Stimulated activated CD4-positive, alpha-beta T cell treated with anti-CD3 and anti-CD28 coated beads, Interleukin-15, amount 100 ng/mL, for 24 hours (primary cell): ENCODE measurements around the gene JUP.

Source experiments
- DNase-seq: peaks from one replicate; pipeline ENCODE4 v3.0.0-alpha.2; 2020

Gene JUP

GRCh38 chr17:41748275-41748674 lies 38.2 kb downstream of the JUP start:
- no peak for DNase-seq

DNA sequence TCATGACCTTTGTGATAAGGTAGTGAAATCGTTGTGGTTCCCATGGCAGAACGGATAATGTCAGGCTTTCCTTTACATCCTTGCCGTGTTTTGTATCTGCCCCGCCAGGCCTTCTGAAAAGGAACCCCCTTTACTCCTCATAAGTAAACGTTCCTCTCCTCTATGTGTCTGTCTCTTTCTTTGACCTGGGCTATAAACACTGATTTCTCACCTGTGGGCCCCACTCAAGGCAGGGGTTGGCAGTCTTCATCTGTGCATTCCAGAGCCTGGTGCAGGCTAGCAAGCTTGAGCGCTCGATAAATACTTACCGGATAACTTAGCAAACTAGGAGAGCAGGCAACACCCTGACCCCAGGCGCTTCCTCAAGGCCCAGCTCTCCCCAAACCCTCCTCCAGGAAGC lies 44.8 kb downstream of the JUP start:
- no peak for DNase-seq

- no peak for DNase-seq
Measured at GRCh38 chr17:41740506-41740905, 46.0 kb downstream of the JUP start.

DNA sequence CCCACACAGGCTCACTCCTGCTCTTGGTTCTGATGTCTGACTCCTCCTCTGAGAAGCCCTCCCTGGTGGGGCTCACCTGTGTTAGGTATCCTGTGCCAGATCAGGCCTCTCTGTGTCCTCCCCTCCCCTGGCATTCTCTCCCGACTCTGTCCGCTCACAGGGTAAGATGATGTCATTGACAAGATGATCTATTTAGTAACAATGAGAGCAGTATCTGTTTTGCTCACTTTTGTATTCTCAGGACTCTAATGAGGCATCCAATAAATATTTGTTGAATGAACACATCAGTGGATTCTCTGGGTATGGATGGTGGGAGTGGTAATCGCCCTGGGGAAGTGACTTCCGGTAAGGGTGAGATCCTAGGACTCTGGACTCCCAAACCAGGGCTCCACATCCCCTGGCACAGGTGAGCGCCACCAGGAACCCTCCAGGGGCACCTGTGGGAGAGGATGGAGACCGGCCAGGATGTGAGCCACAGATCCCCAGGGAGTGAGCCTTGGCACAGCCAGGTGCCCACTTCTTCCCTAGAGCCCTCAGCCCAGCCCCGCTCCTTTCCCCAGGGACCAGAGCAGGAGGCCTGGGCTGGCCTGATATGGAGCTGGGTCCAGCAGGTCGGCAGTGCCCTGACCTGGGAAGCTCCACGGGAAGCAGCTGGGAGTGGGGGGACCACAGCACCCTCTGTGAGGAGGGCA lies 46.7 kb downstream of the JUP start:
- no peak for DNase-seq

- no peak for DNase-seq
Measured at GRCh38 chr17:41738801-41739112, 47.8 kb downstream of the JUP start.

GRCh38 chr17:41738077-41738800 lies 48.3 kb downstream of the JUP start:
- DNase-seq, result peak; percentile 85

DNA sequence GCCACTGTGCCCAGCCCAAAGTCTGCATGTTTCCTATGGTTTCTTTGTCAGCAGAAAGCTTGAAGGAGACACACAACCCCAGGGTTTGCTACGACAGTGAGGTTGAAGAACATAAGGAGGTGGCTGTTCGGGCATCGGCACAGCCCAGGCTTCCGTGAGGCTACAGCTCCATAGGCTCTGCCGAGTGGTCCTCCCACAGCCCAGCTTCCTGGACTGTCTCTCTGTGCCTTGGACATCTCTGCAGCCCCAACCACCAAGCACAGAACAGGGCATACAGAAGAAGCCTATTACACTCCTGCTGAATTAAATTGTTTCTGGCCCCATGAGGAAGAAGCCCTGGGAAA lies 48.9 kb downstream of the JUP start:
- no peak for DNase-seq

GRCh38 chr17:41736983-41737679 lies 49.4 kb downstream of the JUP start:
- no peak for DNase-seq

DNA sequence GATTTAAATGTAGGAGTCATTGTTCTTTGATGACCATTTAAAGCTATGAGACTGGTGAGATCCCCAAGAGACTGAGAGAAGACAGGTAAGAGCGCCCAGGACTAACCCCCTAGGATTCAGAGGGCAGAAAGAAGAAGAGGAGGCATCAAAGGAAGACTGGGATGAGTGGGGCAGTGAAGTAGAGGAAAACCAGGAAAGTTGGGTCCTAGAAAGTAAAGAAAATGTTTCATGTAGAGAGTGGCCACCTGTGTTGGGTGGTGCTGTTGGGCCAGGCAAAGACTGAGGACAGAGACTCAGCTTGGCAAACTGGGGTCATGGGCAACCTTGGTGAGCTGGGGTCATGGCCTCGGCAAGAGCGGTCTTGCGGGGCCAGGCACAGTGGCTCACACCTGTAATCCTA lies 50.8 kb downstream of the JUP start:
- no peak for DNase-seq

- DNase-seq, result no peak
Measured at GRCh38 chr17:41734949-41735313, 51.6 kb downstream of the JUP start.

GRCh38 chr17:41734139-41734948 lies 52.2 kb downstream of the JUP start, which contains the start of gene HAP1:
HAP1 (minus strand) TSS chr17:41734643; CDS start chr17:41734634, 9 bp downstream.
- DNase-seq, result peak; percentile 39

- peak; percentile 15 for DNase-seq
Measured at GRCh38 chr17:41733348-41734138, 53.0 kb downstream of the JUP start.

DNA sequence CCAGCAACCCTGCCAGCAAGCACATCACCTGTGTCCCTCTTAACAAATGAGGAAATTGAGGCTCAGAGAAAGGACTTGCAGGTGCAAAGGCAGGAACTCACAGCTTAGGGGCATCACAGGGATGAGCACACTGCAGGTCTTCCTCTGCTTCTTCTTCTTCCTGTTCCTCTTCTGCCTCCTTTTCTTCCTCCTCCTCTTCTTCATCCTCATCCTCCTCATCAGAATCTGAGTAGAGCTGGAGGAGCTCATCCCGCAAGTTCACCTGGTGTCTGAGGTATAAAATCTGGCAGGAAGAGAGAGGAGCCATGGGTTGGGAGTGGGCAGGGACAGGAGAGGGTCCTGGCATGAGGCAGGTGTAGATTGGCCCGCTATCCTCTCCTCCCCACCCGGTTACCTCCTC lies 54.7 kb downstream of the JUP start:
- DNase-seq, result no peak

- no peak for DNase-seq
Measured at GRCh38 chr17:41730479-41730878, 56.0 kb downstream of the JUP start.

DNA sequence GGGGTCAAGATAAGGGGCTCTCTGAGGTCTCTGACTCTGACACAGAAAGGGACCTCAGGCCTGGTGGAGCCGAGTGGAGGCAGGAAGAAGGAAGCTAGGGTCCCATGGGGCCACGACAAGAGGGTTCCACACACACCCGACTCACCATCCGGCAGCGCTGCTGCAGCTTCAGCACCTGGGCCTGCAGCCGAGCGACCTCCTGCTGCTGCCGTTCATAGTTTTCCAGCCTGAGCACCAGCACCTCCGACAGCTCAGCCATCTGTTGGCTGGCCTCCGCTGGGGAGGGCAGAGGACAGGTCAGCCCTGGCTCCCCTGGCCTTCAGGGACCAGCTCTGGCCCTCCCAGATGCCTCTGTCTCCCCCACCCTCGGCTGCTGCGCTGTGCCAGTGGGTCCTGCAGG lies 58.5 kb downstream of the JUP start:
- no peak for DNase-seq

DNA sequence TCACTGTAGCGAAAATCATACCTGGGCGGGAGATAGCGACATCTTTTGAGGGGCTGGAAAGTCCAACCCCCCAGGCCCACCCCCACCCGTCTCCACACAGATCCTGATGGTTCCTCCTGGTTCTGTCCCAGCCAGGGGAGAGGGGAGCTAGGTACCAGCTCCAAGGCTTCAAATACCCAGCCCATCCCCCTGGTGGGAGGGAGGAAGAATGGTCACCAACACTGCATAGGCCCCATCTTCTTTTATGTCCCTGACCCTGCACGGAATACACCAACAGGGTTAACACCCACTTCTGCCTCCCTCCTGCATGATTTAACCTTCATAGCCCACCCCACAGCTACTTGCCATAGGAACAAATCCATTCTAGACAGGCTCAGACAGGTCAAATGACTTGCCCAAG lies 61.4 kb downstream of the JUP start:
- no peak for DNase-seq

DNA sequence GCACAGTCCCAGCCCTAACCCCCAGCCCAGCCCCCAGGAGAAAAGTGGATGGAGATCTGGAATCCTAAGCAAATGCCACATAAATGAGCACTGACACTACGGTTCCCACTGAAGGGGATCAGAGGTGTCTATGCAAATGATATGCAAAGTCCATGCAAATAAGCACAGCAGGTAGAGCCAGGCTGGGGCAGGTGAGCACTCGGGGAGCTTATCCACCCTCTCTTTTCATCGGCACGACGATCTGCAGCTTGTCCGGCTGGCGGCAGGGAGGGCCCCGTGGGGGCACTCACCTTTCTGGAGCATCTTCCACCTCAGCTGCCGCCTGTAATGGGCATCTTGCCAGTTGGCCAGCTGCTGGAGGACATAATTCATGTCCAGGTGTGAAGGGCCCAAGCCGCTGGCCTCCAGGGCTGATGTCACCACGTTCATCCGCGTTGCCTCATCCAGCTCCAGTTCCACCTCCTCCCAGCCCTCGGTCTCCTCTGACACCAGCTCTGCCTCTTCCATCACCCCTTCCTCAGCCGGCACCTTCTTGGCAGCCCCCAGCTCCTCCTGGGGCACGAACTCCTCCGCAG lies 61.9 kb downstream of the JUP start:
- no peak for DNase-seq

GRCh38 chr17:41723801-41724475 lies 62.6 kb downstream of the JUP start:
- DNase-seq, result no peak

DNA sequence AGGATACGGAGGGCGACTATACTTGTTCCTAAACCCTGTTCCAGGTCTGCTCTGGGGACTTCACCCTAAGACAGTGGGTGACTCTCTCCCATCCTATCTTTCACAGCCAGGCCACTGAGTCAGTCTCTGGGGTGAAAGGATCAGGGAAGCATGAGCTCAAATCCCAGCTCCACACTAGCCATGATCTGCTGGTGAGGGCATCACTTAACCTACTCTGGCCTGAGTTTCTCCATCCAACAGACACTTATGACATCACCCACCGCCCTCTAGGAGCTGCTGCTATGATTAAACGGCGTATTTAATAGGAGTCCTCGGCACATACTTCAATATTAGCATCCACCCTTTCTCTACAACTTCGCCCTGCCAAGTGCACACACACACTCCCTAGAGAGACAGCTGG lies 64.3 kb downstream of the JUP start:
- DNase-seq, result no peak

DNA sequence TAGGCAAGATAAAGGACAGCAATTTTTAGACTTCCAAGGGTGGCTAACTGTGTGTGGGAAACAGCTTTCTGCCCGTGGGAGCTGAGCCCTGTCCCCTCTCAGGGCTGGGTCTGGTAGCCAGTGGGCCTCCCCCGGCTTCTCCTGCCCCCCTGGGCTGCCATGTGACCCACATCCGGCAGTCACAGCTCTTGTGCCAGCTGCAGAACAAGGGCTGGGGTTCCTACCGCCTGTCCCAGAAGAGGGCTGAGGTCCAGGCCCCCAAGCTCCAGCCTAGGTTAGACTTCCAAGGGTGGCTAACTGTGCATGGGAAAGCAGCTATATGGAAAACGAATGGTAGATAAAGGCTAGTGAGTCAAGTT lies 68.2 kb downstream of the JUP start:
- no peak for DNase-seq

DNA sequence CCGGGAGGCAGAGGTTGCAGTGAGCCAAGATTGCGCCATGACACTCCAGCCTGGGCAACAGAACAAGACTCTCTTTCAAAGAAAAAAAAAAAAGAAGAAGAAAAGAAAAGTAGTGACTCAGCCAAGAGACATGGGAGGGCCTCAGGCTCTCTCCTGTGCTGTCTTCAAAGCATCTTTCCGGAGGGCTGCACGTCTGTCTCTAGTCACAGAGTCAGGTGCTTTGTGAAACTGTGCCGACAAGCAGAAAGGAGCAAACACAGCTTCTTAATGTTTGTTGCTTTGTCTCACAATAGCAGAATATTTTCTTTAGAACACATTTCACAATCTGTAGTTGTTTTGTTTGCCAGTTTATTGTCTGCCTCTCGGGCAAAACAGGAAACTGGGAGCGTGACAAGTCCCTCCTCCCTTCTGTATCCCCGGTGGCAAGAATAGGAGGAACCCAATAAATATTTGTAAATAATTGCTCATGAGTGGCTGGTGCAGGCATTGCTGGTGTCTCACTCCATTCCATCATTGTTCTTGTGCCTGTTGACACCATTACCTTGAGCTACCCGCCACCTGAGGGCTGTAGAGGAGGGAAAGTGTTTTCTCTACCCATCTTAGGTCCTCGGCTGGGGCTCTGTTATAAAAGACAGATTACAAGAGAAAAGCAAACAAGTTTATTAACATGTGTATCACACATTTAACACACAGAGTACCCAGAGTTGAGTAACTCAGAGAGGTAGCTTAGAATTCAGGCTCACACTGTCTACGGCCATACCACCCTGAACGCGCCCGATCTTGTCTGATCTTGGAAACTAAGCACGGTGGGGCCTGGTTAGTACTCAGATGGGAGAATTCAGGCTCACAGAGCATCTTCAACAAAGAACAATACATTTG lies 68.9 kb downstream of the JUP start:
- DNase-seq, result no peak
